BE2C (cell line): ENCODE measurements around the gene CHRNA4.

Source experiments
- DNase-seq: peaks from one replicate; pipeline ENCODE4 v3.0.0-alpha.2; 2020
- H3K27me3 ChIP-seq: fragments of 250-450 bp; sonication (Bioruptor Pico); 2 replicates; pipeline ENCODE4 v1.5.1; 2020; ENCODE audit warnings: mild to moderate bottlenecking
- H3K36me3 ChIP-seq: fragments of 250-450 bp; sonication (Bioruptor Pico); 2 replicates; pipeline ENCODE4 v1.5.1; 2020; ENCODE audit warnings: mild to moderate bottlenecking
- H3K4me1 ChIP-seq: fragments of 250-450 bp; sonication (Bioruptor Pico); 2 replicates; pipeline ENCODE4 v1.5.1; 2020
- H3K4me3 ChIP-seq: 2 replicates; pipeline ENCODE4 v1.5.1; 2011; ENCODE audit warnings: low read depth, low read length
- H3K9me3 ChIP-seq: fragments of 250-450 bp; sonication (Bioruptor Pico); 2 replicates; pipeline ENCODE4 v1.5.1; 2020
- CTCF ChIP-seq: IDR thresholded peaks from 2 replicates; pipeline ENCODE4 v1.5.1; 2012; ENCODE audit warnings: mild to moderate bottlenecking, low read depth, low read length

Gene CHRNA4

GRCh38 chr20:63330084-63330760, 30.9 kb downstream of the CHRNA4 start:
- H3K9me3 ChIP-seq, result no peaks in the 10 kb centered on the region; the same call in 1 of the 2 replicates
- TF ChIP-seq CTCF, result no peak
- no peak for DNase-seq
- H3K4me1 ChIP-seq, result no peaks in the 10 kb centered on the region
- no peaks in the 10 kb centered on the region for H3K36me3 ChIP-seq
- H3K4me3 ChIP-seq, result no peak overlapping the region
- H3K27me3 ChIP-seq, result no peaks in the 10 kb centered on the region

- no peak overlapping the region for H3K4me3 ChIP-seq
- TF ChIP-seq CTCF, result no peak
- no peak for DNase-seq
- peaks cover 4% of the 10 kb centered on the region; the same call in 1 of the 2 replicates for H3K27me3 ChIP-seq
- no peaks in the 10 kb centered on the region for H3K36me3 ChIP-seq
- H3K4me1 ChIP-seq, result no peaks in the 10 kb centered on the region
- no peaks in the 10 kb centered on the region; the same call in 1 of the 2 replicates for H3K9me3 ChIP-seq
Observed at GRCh38 chr20:63329331-63330083, 31.6 kb downstream of the CHRNA4 start.

GRCh38 chr20:63328718-63329275, 32.4 kb downstream of the CHRNA4 start:
- no peaks in the 10 kb centered on the region for H3K36me3 ChIP-seq

GRCh38 chr20:63328026-63328700, 33.0 kb downstream of the CHRNA4 start:
- Histone ChIP-seq H3K4me1 (no peaks in the 10 kb centered on the region), H3K9me3 (no peaks in the 10 kb centered on the region; the same call in 1 of the 2 replicates), H3K4me3 (no peak overlapping the region), H3K27me3 (peaks cover 15% of the 10 kb centered on the region), H3K36me3 (no peaks in the 10 kb centered on the region)
- no peak for DNase-seq
- no peak for TF ChIP-seq CTCF

More at GRCh38 chr20:63328718-63329275, 32.4 kb downstream of the CHRNA4 start:
- TF ChIP-seq CTCF, result no peak
- Histone ChIP-seq H3K4me1 (no peaks in the 10 kb centered on the region), H3K9me3 (no peaks in the 10 kb centered on the region; the same call in 1 of the 2 replicates), H3K27me3 (peaks cover 9% of the 10 kb centered on the region), H3K4me3 (no peak overlapping the region)
- DNase-seq, result no peak

- no peak for TF ChIP-seq CTCF
- Histone ChIP-seq H3K27me3 (peaks cover 24% of the 10 kb centered on the region), H3K4me1 (no peaks in the 10 kb centered on the region), H3K36me3 (no peaks in the 10 kb centered on the region), H3K9me3 (no peaks in the 10 kb centered on the region; the same call in 1 of the 2 replicates), H3K4me3 (no peak overlapping the region)
- no peak for DNase-seq
Observed at GRCh38 chr20:63327231-63327745, 33.9 kb downstream of the CHRNA4 start.
